Stomach (tissue), 4 donors: ENCODE measurements around the gene KCNK5.

Source experiments
- CTCF ChIP-seq, 7 experiments: fragments of 450-650 bp in 4 of 7; fragments of 200-600 bp in 3 of 7; sonication (generic) in 3 of 7; IDR thresholded peaks; one replicate each; pipeline ENCODE4 v1.5.1; 2016 to 2019; ENCODE audit warnings: antibody characterized with exemption in 7 of 7, control low read depth in 2 of 7, mild to moderate bottlenecking in 1 of 7
- POLR2A ChIP-seq, 4 donors: fragments of 450-650 bp; IDR thresholded peaks; one replicate each; pipeline ENCODE4 v1.6.1; 2016; ENCODE audit warnings: antibody characterized with exemption in 4 of 4, control low read depth in 2 of 4, mild to moderate bottlenecking in 1 of 4, moderate library complexity in 1 of 4

- TF ChIP-seq CTCF (IDR thresholded peaks at IDR 0.05), result no peak
- TF ChIP-seq POLR2A (IDR thresholded peaks at IDR 0.05), result no peak
Measured at GRCh38 chr6:39254999-39255535, 25.8 kb upstream of the KCNK5 start.
